GM12878 (cell line): ENCODE results near the gene MAST4. TPM values are rescaled to one million over a fixed set of nuclear protein-coding genes. Genes with fewer than 3 reads are reported as not detected.

Experiments
- ATAC-seq: fragments of 200-7000 bp; cut with Tn5 transposase; 3 replicates; pipeline ENCODE4 v1.9.1; 2020; ENCODE audit warnings: mild to moderate bottlenecking, moderate library complexity
- BruUV-seq: library from RNA; stranded (reverse); fragments of 400-500 nt; replicated peaks from 2 replicates; lab custom pipeline; 2021; lab: Mats Ljungman, UMichigan
- CTCF ChIA-PET: fragments of 300-600 bp; sonication (Branson Sonifier 250); formaldehyde crosslinking; extraction: SDS; loops from one replicate; lab custom pipeline; 2021; ENCODE audit warnings: inconsistent platforms; lab: Yijun Ruan, JAX
- POLR2A ChIA-PET: fragments of 350-600 bp; formaldehyde crosslinking; extraction: SDS; loops from one replicate; lab custom pipeline; 2021; ENCODE audit warnings: inconsistent platforms; lab: Charles Lee
- RAD21 ChIA-PET: fragments of 300-600 bp; sonication (Branson Sonifier 250); formaldehyde crosslinking; loops from one replicate; lab custom pipeline; 2023; ENCODE audit warnings: antibody characterized with exemption; ENCODE audit not compliant: unreplicated experiment; lab: Charles Lee
- SMC1A ChIA-PET: fragments of 300-600 bp; sonication (Branson Sonifier 250); formaldehyde crosslinking; loops from one replicate; lab custom pipeline; 2023; ENCODE audit not compliant: unreplicated experiment, uncharacterized antibody; lab: Charles Lee
- DNase-seq: peaks from one replicate; pipeline ENCODE4 v3.0.0-alpha.2; 2011; ENCODE audit warnings: low read depth, low spot score
- FAIRE-seq: peaks from 3 replicates; lab custom pipeline; 2011; peaks lifted over from hg19 to GRCh38; lab: Jason Lieb, UNC
- H2AFZ ChIP-seq: 2 replicates; pipeline ENCODE4 v1.6.0; 2011; ENCODE audit warnings: low read depth, low read length, control low read depth; ENCODE audit not compliant: control insufficient read depth
- H3K27ac ChIP-seq: 2 replicates; pipeline ENCODE4 v1.5.1; 2011; ENCODE audit warnings: control low read depth; ENCODE audit not compliant: control insufficient read depth, insufficient read depth
- H3K27me3 ChIP-seq, 2 experiments: replicated peaks in 1 of 2; 2 replicates each; pipeline versions ENCODE4 v1.6.0 to v1.6.1; 2011; ENCODE audit warnings: low read length in 1 of 2; ENCODE audit not compliant: control insufficient read depth in 2 of 2, insufficient read depth in 2 of 2
- H3K36me3 ChIP-seq, 2 experiments: 2 replicates each; pipeline ENCODE4 v1.5.1; 2011; ENCODE audit warnings: low read length in 1 of 2; ENCODE audit not compliant: control insufficient read depth in 2 of 2, insufficient read depth in 2 of 2
- H3K4me1 ChIP-seq: 2 replicates; pipeline ENCODE4 v1.6.1; 2011; ENCODE audit warnings: mild to moderate bottlenecking, low read length, moderate library complexity, mixed read lengths; ENCODE audit not compliant: control insufficient read depth, insufficient read depth
- H3K4me2 ChIP-seq: 2 replicates; pipeline ENCODE4 v1.6.0; 2011; ENCODE audit warnings: control low read depth; ENCODE audit not compliant: control insufficient read depth, insufficient read depth
- H3K4me3 ChIP-seq: fragments of 200-600 bp; sonication (generic); 2 replicates; pipeline ENCODE4 v1.5.1; 2016
- H3K79me2 ChIP-seq: 2 replicates; pipeline ENCODE4 v1.6.0; 2011; ENCODE audit warnings: low read length; ENCODE audit not compliant: control insufficient read depth, insufficient read depth
- H3K9ac ChIP-seq: 2 replicates; pipeline ENCODE4 v1.8.0; 2011; ENCODE audit warnings: low read length, control low read depth, mixed read lengths; ENCODE audit not compliant: control insufficient read depth, insufficient read depth
- H3K9me3 ChIP-seq: replicated peaks from 3 replicates; pipeline ENCODE4 v1.5.1; 2011; ENCODE audit warnings: mild to moderate bottlenecking, low read length; ENCODE audit not compliant: control insufficient read depth, insufficient read depth
- H4K20me1 ChIP-seq: 2 replicates; pipeline ENCODE4 v1.6.0; 2011; ENCODE audit not compliant: control insufficient read depth, insufficient read depth
- CHD1 ChIP-seq: IDR thresholded peaks from 2 replicates; pipeline ENCODE4 v1.6.1; 2012; ENCODE audit warnings: low read depth, low read length, improper control_type of control experiment
- ETV6 ChIP-seq, 2 experiments: fragments of 450-650 bp in 1 of 2; IDR thresholded peaks in 1 of 2; conservative IDR thresholded peaks in 1 of 2; 2 replicates each; pipeline ENCODE4 v1.6.1; 2014; ENCODE audit warnings: antibody characterized with exemption in 1 of 2, borderline replicate concordance in 1 of 2, low read depth in 1 of 2, mild to moderate bottlenecking in 1 of 2, moderate library complexity in 1 of 2
- EZH2 ChIP-seq: IDR thresholded peaks from 2 replicates; pipeline ENCODE4 v1.6.1; 2012; ENCODE audit warnings: low read depth, mild to moderate bottlenecking, control low read depth, inconsistent platforms, low read length, borderline replicate concordance; ENCODE audit not compliant: control insufficient read depth
- FOXK2 ChIP-seq: fragments of 450-650 bp; IDR thresholded peaks from 2 replicates; pipeline ENCODE4 v1.6.1; 2017; ENCODE audit warnings: mild to moderate bottlenecking, moderate library complexity
- IKZF1 ChIP-seq: fragments of 450-650 bp; conservative IDR thresholded peaks from 2 replicates; pipeline ENCODE4 v1.6.1; 2017; ENCODE audit warnings: antibody characterized with exemption, mild to moderate bottlenecking
- JUND ChIP-seq: IDR thresholded peaks from 2 replicates; pipeline ENCODE4 v1.6.1; 2012; ENCODE audit warnings: low read depth, mild to moderate bottlenecking, low read length, improper control_type of control experiment, moderate library complexity
- MEF2A ChIP-seq: IDR thresholded peaks from 2 replicates; pipeline ENCODE4 v1.6.1; 2011; ENCODE audit warnings: low read depth, mild to moderate bottlenecking, low read length, moderate library complexity; ENCODE audit not compliant: insufficient read depth
- NR2C2 ChIP-seq: IDR thresholded peaks from 2 replicates; pipeline ENCODE4 v1.6.1; 2011; ENCODE audit warnings: borderline replicate concordance, low read depth; ENCODE audit not compliant: control insufficient read depth, insufficient read length
- NR2F1 ChIP-seq: fragments of 450-650 bp; conservative IDR thresholded peaks from 2 replicates; pipeline ENCODE4 v1.6.1; 2017; ENCODE audit warnings: mild to moderate bottlenecking
- PAX8 ChIP-seq: fragments of 450-650 bp; IDR thresholded peaks from 2 replicates; pipeline ENCODE4 v1.6.1; 2017; ENCODE audit warnings: mild to moderate bottlenecking, moderate library complexity
- TARDBP ChIP-seq: IDR thresholded peaks from 2 replicates; pipeline ENCODE4 v1.6.1; 2016; ENCODE audit warnings: borderline replicate concordance
- TCF7 ChIP-seq: IDR thresholded peaks from 2 replicates; pipeline ENCODE4 v1.6.1; 2014; ENCODE audit warnings: antibody characterized with exemption, borderline replicate concordance
- YY1 ChIP-seq: IDR thresholded peaks from 2 replicates; pipeline ENCODE4 v1.6.1; 2011; ENCODE audit warnings: low read depth, mild to moderate bottlenecking, low read length
- in situ Hi-C: fragments of 300-500 bp; cut with MboI; formaldehyde crosslinking; loops from 9 replicates; pipeline ENCODE4 v1.14.3; 2018; ENCODE audit warnings: mixed read lengths
- intact Hi-C: fragments of 100-400 bp; cut with micrococcal nuclease; formaldehyde crosslinking; loops from one replicate; pipeline ENCODE4 v1.14.2; 2022; ENCODE audit not compliant: unreplicated experiment
- polyA plus RNA-seq, 11 experiments: library from polyadenylated mRNA; depleted of rRNA in 4 of 11; unstranded in 6 of 11; stranded (reverse) in 5 of 11; fragments of >200 nt; fragmentation: Nextera tagmentation in 4 of 11; fragmentation: Illumina TruSeq in 1 of 11; extraction: Ambion mirVana in 4 of 11; extraction: Trizol in 1 of 11; gene quantifications; 1 replicate in 1 of 11; 2 replicates in 10 of 11; pipeline versions ENCODE4 v1.2.1 to v1.2.3, GENCODE V29; 2011 to 2016; ENCODE audit warnings: inconsistent platforms in 2 of 11, missing spikeins in 2 of 11, low read depth in 1 of 11
- total RNA-seq, 4 experiments: library from RNA; depleted of rRNA in 3 of 4; stranded (reverse); fragments of >200 nt in 3 of 4; fragmentation: Illumina TruSeq in 1 of 4; extraction: Trizol in 1 of 4; gene quantifications; 2 replicates each; pipeline versions ENCODE4 v1.2.1 to v1.2.3, GENCODE V29; 2013 to 2021
- TF ChIP-seq, protein P1 (sequence below): fragments of 450-650 bp; IDR thresholded peaks from 2 replicates; pipeline ENCODE4 v1.6.1; 2014; ENCODE audit warnings: mild to moderate bottlenecking
- TF ChIP-seq, protein P2 (sequence below): IDR thresholded peaks from 2 replicates; pipeline ENCODE4 v1.6.1; 2012; ENCODE audit warnings: low read depth, low read length, improper control_type of control experiment
- TF ChIP-seq, protein P3 (sequence below): fragments of 450-650 bp; IDR thresholded peaks from 2 replicates; pipeline ENCODE4 v1.6.1; 2017; ENCODE audit warnings: mild to moderate bottlenecking, low read depth, inconsistent platforms; ENCODE audit not compliant: poor library complexity, severe bottlenecking

Gene MAST4
- total and polyA plus RNA-seq, 10 of the 15 experiments (the other 5 are each of a cell fraction or from before 2014, with no cell fraction given): 0.02 to 1.6 (median 0.29) TPM; not detected in 1

DNA sequence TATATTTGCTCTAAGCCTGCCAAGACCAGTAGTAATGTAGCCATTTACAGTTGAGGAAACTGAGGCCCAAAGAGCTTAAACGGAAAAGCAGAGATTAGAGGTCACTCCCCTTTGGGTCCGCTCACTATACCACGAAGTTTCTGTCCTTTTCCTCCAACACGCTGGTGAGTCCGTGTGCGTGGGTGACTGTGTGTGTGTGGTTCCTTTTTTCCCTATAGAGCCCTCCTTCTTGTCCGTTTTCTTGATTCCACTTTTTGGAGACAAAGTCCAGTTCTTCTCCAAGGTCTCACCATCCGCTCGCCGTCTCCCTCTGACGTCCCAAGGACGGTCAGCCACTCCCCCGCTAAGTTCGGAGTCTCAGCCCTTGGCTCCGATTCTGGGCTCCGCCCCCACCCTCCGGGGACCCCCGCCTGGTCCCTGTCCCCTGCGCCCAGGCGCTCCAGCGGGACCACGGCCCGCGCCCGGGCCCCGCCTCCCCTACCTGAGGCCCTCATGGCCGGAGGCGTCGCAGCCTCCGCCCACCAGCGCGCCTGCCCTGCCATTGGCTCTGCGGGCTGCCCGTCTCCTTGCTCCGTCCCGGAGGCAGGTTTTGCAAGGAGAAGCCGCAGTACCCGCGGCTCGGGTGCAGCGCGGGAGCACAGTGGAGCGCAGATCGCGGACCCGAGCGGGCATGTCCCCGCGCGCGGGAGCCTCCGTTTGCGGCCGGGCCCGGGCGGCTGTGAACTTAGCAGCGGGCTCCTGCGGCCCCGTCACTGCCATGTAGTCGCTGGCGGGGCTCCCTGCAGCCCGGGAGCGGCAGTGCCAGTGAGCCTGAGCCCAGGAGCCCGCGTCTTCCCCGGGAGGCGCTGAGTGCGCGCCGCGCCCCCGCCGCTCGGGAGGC is at the start of gene MAST4 (continued):
- TF ChIP-seq MEF2A (no peak), YY1 (0 out of 2 replicates have a peak, but pooled peaks have one; percentile 8), ETV6 (conservative IDR thresholded peaks at IDR 0.05 in 1 of 2, IDR thresholded peaks at IDR 0.05 in 1 of 2; ENCODE audit: borderline replicate concordance in 1 of 2, low read depth in 1 of 2) (no peak), TCF7 (no peak), TARDBP (no peak), CHD1 (no peak)
- TF ChIP-seq, protein P1, sequence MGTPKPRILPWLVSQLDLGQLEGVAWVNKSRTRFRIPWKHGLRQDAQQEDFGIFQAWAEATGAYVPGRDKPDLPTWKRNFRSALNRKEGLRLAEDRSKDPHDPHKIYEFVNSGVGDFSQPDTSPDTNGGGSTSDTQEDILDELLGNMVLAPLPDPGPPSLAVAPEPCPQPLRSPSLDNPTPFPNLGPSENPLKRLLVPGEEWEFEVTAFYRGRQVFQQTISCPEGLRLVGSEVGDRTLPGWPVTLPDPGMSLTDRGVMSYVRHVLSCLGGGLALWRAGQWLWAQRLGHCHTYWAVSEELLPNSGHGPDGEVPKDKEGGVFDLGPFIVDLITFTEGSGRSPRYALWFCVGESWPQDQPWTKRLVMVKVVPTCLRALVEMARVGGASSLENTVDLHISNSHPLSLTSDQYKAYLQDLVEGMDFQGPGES: no peak

DNA sequence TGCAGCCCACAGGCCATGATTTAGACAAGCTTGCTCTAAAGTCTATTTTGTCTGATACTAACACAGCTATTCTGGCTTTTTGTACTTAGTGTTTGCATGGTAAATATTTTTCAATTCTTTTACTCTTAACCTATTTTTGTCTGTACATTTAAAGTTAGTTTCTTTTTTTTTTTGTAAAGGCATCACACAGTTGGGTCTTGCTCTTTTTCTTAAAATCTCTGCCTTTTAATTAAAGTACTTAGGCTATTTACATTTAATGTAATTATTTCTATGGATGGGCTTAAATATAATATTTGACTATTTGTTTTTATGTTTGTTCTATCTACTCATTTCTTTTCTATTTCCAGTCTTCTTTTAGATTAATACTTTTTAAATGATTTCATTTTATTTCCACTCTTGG is 49.7 kb upstream of the MAST4 start:
- DNase-seq (no peak), ATAC-seq (no peak), FAIRE-seq (no peak)
- Histone ChIP-seq H3K4me2 (no peak overlapping the region), H3K9me3 (no peaks in the 10 kb centered on the region; the same call in 1 of the 3 replicates), H3K79me2 (no peaks in the 10 kb centered on the region), H3K4me3 (no peak overlapping the region), H3K36me3 (no peaks in the 10 kb centered on the region), H3K4me1 (no peaks in the 10 kb centered on the region), H3K27me3 (no peaks in the 10 kb centered on the region), H3K9ac (no peak overlapping the region), H2AFZ (no peak overlapping the region), H3K27ac (no peak overlapping the region), H4K20me1 (no peaks in the 10 kb centered on the region)
- no TSS peak for BruUV-seq
- SMC1A ChIA-PET: no interaction called here
- POLR2A ChIA-PET: interaction anchor here (0.6 kb wide), 1 partner anchor 107 kb away, joined by 3 read pairs; no protein-coding TSS in a partner anchor
- in situ Hi-C loops (no loop called here), intact Hi-C loops (no loop called here)
- CTCF ChIA-PET: no interaction called here
- RAD21 ChIA-PET: interaction anchor here (0.6 kb wide), 1 partner anchor 189 kb away, joined by 4 read pairs; no protein-coding TSS in a partner anchor
- TF ChIP-seq FOXK2 (no peak), NR2F1 (no peak), EZH2 (no peak), NR2C2 (no peak), PAX8 (no peak), IKZF1 (no peak), JUND (no peak)
- TF ChIP-seq, protein P2, sequence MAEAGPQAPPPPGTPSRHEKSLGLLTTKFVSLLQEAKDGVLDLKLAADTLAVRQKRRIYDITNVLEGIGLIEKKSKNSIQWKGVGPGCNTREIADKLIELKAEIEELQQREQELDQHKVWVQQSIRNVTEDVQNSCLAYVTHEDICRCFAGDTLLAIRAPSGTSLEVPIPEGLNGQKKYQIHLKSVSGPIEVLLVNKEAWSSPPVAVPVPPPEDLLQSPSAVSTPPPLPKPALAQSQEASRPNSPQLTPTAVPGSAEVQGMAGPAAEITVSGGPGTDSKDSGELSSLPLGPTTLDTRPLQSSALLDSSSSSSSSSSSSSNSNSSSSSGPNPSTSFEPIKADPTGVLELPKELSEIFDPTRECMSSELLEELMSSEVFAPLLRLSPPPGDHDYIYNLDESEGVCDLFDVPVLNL: no peak
- TF ChIP-seq, protein P3, sequence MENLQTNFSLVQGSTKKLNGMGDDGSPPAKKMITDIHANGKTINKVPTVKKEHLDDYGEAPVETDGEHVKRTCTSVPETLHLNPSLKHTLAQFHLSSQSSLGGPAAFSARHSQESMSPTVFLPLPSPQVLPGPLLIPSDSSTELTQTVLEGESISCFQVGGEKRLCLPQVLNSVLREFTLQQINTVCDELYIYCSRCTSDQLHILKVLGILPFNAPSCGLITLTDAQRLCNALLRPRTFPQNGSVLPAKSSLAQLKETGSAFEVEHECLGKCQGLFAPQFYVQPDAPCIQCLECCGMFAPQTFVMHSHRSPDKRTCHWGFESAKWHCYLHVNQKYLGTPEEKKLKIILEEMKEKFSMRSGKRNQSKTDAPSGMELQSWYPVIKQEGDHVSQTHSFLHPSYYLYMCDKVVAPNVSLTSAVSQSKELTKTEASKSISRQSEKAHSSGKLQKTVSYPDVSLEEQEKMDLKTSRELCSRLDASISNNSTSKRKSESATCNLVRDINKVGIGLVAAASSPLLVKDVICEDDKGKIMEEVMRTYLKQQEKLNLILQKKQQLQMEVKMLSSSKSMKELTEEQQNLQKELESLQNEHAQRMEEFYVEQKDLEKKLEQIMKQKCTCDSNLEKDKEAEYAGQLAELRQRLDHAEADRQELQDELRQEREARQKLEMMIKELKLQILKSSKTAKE: no peak
